GM06990 (cell line): ENCODE results near the gene ASB2.

Experiments used
- DNase-seq: peaks from one replicate; pipeline ENCODE4 v3.0.0-alpha.2; 2011; ENCODE audit not compliant: insufficient read length; ENCODE audit errors: extremely low read depth
- H3K27me3 ChIP-seq: replicated peaks from 2 replicates; pipeline ENCODE4 v1.6.0; 2011; ENCODE audit warnings: low read length; ENCODE audit not compliant: control insufficient read depth, insufficient read depth
- H3K36me3 ChIP-seq: 2 replicates; pipeline ENCODE4 v1.5.1; 2011; ENCODE audit warnings: low read length; ENCODE audit not compliant: control insufficient read depth, insufficient read depth
- H3K4me3 ChIP-seq: replicated peaks from 2 replicates; pipeline ENCODE4 v1.5.1; 2011; ENCODE audit warnings: low read depth, mild to moderate bottlenecking, control low read depth, low read length
- CTCF ChIP-seq: IDR thresholded peaks from 2 replicates; pipeline ENCODE4 v1.5.1; 2011; ENCODE audit warnings: low read length, control low read depth, mild to moderate bottlenecking, inconsistent platforms; ENCODE audit not compliant: insufficient read depth, poor library complexity, severe bottlenecking

ASB2 gene

GRCh38 chr14:93927800-93928145, 48.6 kb downstream of the ASB2 start:
- DNase-seq: no peak
- TF ChIP-seq CTCF: no peak
- Histone ChIP-seq H3K27me3 (no peaks in the 10 kb centered on the region; the same call in 1 of the 2 replicates), H3K36me3 (no peaks in the 10 kb centered on the region), H3K4me3 (no peak overlapping the region)

DNA sequence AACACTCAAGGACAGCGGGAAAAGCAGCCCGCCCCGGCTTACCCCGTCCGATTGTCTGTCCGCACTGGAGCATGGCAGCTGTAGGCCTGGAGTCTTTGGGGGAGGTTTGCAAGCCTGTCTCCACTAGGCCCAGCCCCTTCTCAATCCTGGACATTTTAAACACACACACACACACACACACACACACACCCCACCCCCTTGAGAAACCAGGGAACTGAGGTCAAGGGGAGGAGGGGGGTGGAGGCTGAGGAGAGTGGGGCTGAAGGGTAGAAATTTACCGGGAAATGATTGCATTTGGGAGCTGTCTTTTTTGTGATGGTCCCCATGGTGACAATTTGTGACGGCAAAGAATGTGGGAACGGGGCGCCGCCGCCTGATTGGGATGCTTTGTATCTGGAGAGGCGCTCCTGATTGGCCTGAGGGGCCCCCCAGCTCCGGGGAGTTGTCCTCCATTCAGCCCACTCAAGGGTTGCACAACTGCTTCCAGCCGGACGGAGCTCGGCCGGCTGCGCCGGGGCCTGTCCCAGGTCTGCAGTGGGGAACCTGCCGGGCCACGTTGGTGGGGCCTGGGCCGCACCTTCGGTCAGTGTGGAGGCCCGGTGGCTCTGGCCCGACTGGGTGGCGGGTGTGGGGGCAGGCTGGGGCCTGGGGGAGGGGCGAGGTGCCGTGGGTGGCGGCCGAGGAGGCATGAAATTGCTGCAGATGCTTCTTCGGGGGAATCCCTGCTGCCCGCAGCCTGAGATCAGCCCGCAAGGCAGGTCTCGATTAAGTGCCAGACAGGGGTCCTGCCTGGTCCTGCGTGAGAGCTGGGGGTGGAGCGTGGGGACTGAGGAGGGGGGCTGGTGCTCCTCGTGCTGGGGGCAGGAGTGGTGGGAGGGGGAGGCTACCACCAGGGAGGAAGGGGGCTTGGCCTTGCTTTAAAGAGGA, 49.2 kb downstream of the ASB2 start, which contains the start of gene FAM181A:
FAM181A (plus strand) TSS at position 472 of the 927 bp plus-strand sequence. CDS start 942 bp downstream, outside the sequence.
- H3K27me3 ChIP-seq: no peaks in the 10 kb centered on the region; the same call in 1 of the 2 replicates
- DNase-seq: no peak
- H3K4me3 ChIP-seq: no peak within 1 kb of the TSS
- H3K36me3 ChIP-seq: no peaks in the 10 kb centered on the region
- no peak for TF ChIP-seq CTCF

DNA sequence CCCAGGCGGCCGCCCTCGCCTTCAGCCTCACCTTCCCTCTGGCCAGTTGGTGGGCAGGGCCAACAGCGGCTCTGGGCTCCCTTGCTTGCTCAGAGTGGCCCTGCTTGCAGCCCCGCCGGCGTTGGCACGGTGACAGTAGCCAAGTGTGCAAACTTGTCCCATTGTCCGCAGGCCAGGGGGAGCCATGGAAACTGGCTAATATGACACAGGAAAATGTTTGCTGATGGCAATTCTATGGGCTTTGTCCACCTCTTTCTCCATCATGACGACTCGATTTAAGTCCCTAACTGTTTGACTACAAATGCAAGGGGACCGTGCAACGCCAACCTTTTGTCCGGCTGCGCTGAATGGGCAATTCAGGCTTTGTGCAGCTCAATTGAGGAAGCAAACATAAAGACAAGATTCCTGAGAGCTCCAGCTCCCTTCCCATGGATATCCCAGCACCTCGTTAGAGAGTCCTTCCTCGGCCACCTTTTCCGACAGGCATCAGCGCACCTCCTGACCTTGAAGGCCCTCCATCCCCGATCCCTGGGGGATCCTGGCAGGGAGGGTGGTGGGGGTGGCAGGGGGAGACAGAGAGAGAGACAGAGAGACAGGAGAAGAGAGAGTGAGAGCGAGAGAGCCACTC, 50.0 kb downstream of the ASB2 start:
- no peak for TF ChIP-seq CTCF
- Histone ChIP-seq H3K4me3 (no peak overlapping the region), H3K27me3 (no peaks in the 10 kb centered on the region; the same call in 1 of the 2 replicates), H3K36me3 (no peaks in the 10 kb centered on the region)
- DNase-seq: no peak

GRCh38 chr14:93925374-93925895, 50.9 kb downstream of the ASB2 start:
- DNase-seq: no peak
- TF ChIP-seq CTCF: no peak
- H3K36me3 ChIP-seq: no peaks in the 10 kb centered on the region
- H3K27me3 ChIP-seq: no peaks in the 10 kb centered on the region; the same call in 1 of the 2 replicates
- no peak overlapping the region for H3K4me3 ChIP-seq

GRCh38 chr14:93924592-93925355, 51.6 kb downstream of the ASB2 start:
- TF ChIP-seq CTCF: no peak
- H3K36me3 ChIP-seq: no peaks in the 10 kb centered on the region
- no peaks in the 10 kb centered on the region; the same call in 1 of the 2 replicates for H3K27me3 ChIP-seq
- DNase-seq: no peak
- H3K4me3 ChIP-seq: no peak overlapping the region
